NCI-H69 (cell line): Measurements from ENCODE around the gene KRT1.
A peak's percentile ranks its signal among the peaks of the same experiment; 100 is the strongest.

Source experiments
- DNase-seq: peaks from one replicate; lab custom pipeline; 2025; lab: John Stamatoyannopoulos, UW

The KRT1 gene

GRCh38 chr12:52698651-52699340 lies 18.6 kb upstream of the KRT1 start:
- DNase-seq, result no peak

- DNase-seq, result no peak
These were observed 16.9 kb upstream of the KRT1 start for GRCh38 chr12:52697058-52697582.

DNA sequence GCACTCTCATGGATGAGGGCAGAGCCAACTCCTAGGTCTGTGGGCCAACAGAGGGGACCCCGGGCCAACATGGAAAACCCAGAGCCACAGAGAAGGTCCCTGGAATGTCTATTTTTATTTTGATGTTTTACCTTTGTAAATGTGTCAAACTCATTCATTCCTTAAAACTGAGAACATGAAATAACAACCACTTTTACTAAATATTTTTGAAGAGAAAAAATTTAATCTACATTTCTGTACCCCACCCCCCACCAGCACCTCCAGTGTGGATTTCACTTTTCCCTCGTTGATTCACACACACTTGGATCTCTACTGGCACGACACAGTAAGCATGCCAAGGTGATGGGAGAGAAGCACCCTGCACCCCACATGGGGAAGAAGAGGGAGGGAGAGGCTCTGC lies 16.4 kb upstream of the KRT1 start:
- no peak for DNase-seq

- no peak for DNase-seq
These were observed 14.8 kb upstream of the KRT1 start for GRCh38 chr12:52695039-52695438.

DNA sequence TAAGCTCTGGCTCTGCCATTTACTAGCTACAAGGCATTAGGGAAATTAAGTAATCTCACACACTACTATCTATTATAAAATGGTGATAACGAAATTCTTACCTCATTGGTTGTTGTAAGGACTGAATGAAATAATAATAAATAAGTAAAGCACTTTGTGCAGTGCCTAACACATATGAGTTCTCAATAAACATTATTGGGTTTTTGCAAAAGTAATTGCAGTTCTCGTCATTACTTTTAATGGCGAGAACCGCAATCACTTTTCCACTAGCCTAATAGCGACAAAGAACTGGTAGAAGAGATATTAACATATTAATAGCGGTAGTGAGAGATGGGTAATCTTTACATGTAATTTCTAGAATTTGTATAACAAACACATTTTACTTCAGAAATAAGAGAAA lies 13.9 kb upstream of the KRT1 start:
- no peak for DNase-seq

GRCh38 chr12:52693261-52693660 lies 13.1 kb upstream of the KRT1 start:
- no peak for DNase-seq

DNA sequence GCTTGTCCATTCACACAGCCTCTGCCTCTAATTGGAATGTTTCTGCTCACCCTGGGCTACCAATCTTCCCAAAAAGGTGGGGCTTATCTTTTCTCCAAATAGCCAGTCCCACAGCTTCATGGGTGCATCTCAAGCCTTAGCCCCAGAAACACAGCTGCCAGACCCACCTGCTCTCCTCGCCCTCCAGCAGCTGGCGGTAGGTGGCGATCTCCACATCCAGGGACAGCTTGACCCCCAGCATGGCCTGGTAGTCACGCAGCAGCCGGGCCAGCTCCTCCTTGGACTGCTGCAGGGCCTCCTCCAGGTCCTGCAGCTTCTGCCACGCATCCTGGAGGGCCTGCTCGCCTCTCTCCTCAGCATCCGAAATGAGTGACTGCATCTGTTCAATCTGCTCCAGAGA lies 12.0 kb upstream of the KRT1 start:
- no peak for DNase-seq

DNA sequence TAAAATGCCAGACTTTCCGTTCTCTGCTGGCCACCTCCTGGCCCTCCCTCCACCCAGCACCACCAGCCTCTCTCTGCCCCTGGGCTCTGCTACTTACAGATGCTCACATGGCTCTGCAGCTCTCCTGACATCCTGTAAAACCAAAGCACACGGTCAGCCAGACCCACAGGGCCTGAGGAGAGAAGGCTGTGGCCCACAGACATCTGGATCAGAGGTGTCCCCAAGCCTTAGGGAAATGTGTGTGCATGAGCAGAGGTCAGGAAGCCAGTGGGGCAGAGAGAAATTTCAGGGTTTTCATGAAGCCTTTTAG lies 11.6 kb upstream of the KRT1 start:
- no peak for DNase-seq

DNA sequence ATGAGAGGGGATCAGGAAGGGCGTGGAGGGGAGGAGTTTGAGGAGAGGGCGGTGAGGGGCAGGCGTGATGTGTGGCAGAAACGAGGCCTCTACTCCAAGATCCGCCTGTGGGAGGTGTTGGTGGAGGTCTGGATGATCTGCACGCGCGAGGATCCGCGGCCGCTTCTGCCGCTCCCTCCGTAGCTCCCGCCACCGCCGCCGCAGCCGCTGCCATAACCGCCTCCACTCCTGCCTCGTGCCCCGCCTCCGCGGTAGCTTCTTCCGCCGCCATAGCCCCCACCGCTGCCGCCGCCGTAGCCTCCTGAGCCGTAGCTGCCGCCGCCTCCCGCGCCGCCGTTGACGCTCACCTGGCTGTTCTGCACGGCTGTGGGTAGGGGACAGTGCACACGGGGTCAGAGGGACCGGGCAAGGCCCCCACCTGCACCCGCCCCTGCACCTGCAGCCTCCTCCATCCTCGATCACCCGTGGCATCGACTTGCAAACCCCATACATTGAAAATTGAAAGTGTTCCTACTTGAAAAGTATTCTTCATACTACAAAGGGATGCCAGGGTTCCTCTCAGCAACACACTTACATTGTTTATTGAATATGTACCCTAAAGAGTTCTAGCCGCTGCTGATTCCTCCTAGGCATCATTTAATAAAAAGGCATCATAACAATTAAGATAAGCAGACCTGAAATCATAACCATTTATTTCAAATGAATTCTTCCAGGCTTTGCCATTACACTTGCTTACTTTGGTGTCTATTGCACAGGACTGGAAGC lies 11.1 kb upstream of the KRT1 start:
- peak; percentile 65 for DNase-seq

GRCh38 chr12:52690351-52691075 lies 10.3 kb upstream of the KRT1 start:
- no peak for DNase-seq

GRCh38 chr12:52689936-52690335 lies 9.7 kb upstream of the KRT1 start:
- no peak for DNase-seq

GRCh38 chr12:52689239-52689638 lies 9.0 kb upstream of the KRT1 start:
- DNase-seq, result no peak

DNA sequence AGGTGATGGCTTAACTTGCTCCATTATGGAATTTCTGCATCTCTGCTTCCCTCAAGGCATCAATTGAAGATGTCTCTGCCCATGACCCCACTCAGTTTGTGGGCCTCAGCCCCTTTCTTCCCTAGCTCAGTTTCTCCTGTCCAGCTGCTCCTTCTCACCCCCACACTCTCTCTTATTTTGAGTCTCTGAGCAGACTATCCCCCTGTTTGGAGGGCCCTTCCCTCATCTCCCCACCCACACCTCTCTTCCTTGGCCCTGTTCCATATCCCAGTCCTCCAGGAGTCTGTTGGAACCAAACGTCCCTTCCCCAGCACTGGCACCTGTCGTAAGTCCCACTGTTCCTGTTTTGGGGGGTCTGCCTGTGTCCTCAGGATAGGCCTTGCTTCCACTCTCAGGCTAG lies 8.3 kb upstream of the KRT1 start:
- no peak for DNase-seq

DNA sequence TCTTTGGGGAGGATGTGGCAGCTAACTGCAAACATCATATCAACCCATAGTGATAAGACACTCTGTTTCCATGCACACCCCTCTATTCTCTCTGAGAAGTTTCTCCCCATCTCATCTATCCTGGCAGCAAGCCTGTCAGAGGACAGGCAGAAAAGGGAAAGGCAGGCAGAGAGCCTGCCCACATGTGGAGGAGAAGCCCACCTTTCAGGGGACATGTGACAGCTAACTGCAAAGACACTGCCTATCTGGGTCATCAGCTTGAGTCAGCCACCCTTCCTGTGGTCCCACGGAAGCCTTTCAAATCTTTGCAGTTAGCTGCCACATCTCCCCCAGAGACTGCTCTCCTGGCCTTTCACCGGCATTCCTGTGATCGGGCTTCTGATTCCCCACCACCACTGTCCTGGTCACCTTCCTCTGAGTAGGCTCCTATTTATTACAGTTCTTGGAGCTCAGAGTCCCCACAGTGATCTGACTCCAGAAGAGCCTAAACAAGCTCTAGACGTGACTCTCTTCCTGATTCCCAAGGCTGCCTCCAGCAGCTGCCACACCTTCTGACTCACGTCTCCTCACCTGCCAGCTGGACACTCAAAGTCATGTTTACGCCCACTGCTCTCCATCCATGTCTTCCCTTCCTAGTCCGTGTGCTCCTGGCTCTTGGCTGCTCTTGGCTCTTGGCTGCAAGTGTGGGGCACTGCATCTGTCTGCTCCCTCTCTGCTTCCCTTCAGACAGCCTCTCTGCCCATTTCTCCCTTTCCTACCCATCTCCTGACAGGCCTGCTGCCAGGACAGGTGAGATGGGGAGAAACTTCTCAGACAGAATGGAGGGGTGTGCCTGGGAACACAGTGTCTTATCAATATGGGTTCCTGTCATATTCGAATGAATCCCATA lies 7.5 kb upstream of the KRT1 start:
- DNase-seq, result peak; percentile 25

DNA sequence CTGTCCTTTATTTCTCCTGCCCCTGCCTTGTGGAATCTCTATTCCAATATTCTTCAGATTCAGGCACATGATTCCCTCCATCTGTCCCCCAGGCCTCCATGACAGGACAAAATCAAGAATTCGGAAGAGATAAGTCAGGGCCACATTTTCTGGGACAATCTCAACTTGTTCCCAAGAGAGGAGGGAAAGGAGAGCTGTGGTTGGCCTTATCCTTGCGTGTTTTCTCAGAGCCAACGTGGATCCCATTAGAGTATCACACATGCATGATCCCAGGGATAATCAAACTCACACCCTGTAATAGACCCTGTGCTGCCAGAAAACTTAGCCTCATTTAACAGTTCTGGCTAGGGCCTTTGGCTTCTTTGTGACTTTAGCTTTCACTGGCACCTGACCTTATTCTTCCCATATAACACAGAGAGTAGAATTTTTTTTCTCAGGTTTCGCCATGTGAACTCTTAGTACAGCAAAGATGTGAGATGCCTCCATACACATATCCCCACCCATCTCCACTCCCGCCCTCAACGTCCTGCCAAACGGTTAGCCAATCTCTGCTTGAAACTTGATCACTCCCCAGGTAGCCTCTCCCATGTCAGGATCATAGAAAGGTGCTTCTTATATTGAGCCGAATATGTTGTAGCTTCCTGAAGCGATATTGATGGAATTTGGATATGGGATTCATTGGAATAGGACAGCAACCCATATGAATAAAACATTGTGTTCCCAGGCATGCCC lies 6.7 kb upstream of the KRT1 start:
- DNase-seq, result no peak

- no peak for DNase-seq
These were observed 5.9 kb upstream of the KRT1 start for GRCh38 chr12:52686063-52686462.

- no peak for DNase-seq
These were observed 5.2 kb upstream of the KRT1 start for GRCh38 chr12:52685406-52685890.

DNA sequence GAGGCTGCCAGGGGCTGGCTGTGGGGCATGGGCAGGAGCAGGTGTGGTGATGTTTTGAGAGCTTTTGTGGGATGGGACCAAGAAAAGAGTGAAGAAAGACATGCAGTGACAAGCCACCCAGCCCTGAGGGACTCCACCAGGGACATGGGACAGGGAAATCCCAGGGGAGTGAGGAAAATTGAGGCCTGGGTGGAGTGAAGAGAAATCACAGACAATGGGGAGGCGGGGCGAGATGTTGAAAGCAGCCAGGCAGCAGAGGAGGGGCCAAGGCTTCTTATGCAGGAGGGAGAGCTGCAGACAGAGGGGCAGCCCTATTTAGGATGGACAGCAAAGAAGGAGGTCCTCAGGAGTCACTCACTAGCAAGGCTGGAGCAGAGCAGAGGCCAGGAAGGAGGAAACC lies 4.2 kb upstream of the KRT1 start:
- DNase-seq, result no peak

GRCh38 chr12:52683575-52684300 lies 3.5 kb upstream of the KRT1 start:
- no peak for DNase-seq

GRCh38 chr12:52682938-52683574 lies 2.8 kb upstream of the KRT1 start:
- no peak for DNase-seq
